ENCODE measurements around the gene RAET1E.
A peak's percentile ranks its signal among the peaks of the same experiment; 100 is the strongest.
"Not testable (repeated sequence)": the region's sequence is repeated elsewhere in the genome, so short reads cannot be mapped to it uniquely, and the experiment has no call there.

The RAET1E gene

DNA sequence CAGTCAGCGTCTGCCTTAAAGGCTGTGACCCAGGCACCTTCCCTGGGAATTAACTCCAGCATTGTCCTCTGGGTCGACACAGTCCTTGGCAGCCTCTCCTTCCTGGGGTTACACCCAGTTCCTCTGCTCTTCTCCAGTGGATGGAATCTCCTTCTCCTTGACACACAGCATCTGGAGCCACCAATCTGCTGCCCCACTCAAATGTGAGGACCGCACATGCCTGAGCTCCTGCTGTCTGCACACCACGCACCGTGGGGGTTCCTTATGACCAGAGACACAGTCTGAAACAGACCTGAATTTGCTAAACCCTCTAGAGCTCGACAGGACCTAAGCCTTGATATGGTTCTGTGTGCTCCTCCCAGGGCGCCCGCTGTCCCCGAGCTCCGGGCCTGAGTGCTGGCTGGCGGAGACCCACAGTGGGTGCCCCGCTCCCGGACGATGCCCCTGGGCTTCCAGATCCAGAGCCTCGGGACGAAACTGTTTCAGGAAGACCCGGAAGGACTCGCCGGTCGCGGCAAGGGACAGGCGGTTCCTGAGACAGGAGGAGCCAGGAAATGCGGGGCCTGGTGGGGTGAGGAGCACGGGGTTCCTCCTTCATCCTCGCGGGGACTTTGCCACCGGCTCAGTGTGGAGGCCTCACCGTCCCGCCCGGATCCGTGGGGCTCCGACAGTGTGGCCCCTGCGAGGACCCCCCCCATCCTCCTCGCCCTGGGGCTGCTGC, 27.5 kb upstream of the RAET1E start:
- DNase-seq (ENCODE audit: low read depth) = peak; percentile 54
- H3K4me3 ChIP-seq (ENCODE audit: low read depth, low read length) = peak overlapping the region; percentile 66
- TF ChIP-seq, protein P1, sequence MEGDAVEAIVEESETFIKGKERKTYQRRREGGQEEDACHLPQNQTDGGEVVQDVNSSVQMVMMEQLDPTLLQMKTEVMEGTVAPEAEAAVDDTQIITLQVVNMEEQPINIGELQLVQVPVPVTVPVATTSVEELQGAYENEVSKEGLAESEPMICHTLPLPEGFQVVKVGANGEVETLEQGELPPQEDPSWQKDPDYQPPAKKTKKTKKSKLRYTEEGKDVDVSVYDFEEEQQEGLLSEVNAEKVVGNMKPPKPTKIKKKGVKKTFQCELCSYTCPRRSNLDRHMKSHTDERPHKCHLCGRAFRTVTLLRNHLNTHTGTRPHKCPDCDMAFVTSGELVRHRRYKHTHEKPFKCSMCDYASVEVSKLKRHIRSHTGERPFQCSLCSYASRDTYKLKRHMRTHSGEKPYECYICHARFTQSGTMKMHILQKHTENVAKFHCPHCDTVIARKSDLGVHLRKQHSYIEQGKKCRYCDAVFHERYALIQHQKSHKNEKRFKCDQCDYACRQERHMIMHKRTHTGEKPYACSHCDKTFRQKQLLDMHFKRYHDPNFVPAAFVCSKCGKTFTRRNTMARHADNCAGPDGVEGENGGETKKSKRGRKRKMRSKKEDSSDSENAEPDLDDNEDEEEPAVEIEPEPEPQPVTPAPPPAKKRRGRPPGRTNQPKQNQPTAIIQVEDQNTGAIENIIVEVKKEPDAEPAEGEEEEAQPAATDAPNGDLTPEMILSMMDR (conservative IDR thresholded peaks at IDR 0.05; ENCODE audit: low read depth, low read length) = no peak

DNA sequence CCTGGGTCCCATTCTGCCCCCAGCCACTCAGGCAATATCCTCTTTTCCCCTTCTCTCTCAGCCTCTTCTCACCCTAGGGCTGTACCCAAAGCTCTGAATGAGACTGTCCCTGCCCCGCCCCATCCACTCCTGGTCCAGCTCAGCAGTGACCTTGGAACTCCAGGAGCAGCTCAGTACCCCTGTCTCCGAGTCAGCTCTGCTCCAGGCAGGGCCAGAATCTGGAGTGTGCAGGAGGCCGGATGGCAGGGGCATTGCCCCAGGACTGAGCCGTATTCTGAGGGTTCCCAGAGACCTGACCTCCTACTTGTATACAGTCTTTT, 27.0 kb upstream of the RAET1E start:
- no peak for DNase-seq (ENCODE audit: low read depth)
- TF ChIP-seq, protein P1 (conservative IDR thresholded peaks at IDR 0.05; ENCODE audit: low read depth, low read length) = no peak
- no peak overlapping the region for H3K4me3 ChIP-seq (ENCODE audit: low read depth, low read length)

DNA sequence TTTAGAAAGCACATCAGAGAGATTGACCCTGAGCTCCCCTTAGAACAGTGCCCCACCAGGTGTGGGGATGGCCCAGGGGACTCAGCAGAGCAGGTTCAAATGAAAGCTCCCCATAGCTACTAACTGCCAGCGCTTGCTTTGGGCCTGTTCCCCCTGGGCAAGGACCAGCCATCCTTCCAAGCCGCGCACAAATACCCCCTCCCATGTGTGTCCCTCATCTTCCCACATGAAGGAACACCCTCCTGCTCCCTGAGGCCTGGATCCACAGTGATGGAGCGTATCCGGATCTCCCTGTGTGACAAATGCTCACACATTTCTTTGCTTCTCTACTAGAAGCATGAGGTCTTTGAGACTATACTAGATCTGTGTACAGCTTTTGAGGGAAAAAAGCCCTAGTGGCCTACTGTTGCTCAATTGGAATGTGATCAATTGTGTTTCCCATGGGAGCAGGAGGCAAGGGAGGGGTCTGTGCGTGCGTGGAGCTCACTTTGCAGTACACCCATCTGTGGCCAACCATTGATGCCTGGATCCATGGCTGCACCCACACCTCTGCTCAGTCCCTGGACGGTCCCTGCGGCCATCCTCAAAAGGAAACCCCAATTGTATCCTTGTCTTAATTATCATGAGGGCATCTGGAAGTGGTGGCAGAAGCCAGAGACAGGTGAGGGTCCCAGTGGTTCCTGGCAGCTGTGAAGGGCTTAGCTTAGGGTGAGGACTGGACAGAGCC, 26.5 kb upstream of the RAET1E start:
- H3K4me3 ChIP-seq (ENCODE audit: low read depth, low read length) = no peak overlapping the region
- TF ChIP-seq, protein P1 (conservative IDR thresholded peaks at IDR 0.05; ENCODE audit: low read depth, low read length) = no peak
- DNase-seq (ENCODE audit: low read depth) = no peak

DNA sequence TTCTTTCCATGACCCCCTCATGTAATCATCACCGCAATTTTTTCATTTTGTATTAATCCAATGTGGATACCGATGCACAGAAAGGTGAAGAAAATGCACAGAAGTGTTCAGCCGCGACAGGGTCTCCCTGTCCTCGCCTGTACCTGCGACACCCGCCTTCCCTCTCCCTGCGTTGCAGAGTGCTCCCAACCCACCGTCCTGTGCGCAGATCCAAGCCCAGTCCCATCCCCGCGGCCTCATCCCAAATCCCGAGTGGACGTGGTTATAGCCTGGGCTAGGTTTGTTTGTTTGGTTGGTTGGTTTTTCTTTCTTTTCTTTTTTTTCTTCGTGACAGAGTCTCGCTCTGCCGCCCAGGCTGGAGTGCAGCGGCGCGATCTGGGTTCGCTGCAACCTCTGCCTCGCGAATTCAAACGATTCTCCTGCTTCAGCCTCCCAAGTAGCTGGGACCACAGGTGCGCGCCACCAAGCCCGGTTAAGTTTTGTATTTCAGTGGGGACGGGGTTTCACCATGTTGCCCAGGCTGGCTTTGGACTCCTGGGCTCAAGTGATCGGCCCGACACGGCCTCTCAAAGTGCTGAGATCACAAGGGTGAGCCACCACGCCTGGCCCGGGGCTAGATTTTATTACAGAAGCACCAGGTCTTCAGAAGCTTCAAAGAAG, 25.5 kb upstream of the RAET1E start:
- H3K4me3 ChIP-seq (ENCODE audit: low read depth, low read length) = peak overlapping the region; percentile 68
- TF ChIP-seq, protein P1 (conservative IDR thresholded peaks at IDR 0.05; ENCODE audit: low read depth, low read length) = no peak
- DNase-seq (ENCODE audit: low read depth) = no peak

DNA sequence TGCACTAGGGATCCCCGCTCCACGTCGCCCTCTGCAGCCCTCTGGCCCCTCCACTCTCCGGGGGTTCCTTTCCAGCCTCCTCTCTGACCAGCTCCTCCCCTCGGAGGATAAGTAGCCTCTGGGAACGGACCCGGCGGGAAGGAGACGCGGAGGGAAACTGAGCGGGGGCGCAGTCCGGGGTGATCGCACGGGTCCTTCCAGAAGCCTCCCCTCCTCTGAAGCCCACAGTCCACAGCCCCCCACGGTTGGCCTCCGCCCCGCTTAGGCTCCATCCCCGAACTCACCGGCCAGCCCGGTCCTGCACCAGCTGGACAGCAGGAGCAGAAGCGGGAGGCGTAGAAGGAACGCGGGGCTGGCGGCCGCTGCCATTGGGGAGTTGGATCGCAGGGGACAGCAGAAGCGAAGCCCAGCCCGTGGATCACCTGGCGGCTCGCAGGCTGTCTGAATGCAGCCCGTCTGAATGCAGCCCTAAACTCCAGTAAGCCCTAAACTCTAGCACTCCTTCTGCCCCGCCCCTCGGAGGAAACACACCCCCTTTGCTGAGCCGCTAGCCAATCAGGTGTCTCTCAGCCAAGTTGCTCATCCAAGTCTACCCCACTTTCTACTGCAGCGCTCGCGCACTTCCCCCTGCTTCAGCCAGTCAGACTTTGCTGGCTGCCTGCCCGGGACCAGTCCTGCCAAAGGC, 24.9 kb upstream of the RAET1E start, which contains the start of gene RAET1G:
Gene RAET1G, minus strand, starts transcription at position 480 of the 685 bp plus-strand sequence. Its CDS starts 111 bp downstream, at position 369.
- TF ChIP-seq, protein P1 (conservative IDR thresholded peaks at IDR 0.05; ENCODE audit: low read depth, low read length) = no peak
- H3K4me3 ChIP-seq (ENCODE audit: low read depth, low read length) = peak within 1 kb of the TSS; percentile 68

DNA sequence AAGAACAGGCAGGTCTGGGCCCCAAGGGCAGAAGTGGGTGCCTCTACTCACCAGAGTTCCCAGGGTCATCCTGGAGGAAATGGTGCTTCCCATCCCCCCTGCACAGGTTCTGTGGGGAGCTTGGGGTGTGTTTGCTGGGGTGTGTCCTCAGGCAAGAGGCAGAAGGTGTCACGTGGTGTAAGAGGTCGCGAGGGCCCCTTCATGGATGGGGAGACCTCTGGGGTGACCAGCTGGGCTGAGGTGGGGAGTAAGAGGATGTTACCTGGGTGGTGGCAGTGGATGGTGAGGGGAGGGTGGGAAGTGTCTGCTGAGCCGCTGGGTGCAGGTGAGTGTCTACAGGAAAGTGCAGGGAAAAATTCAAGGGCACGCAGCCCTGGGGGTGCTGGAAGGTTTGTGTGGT, 24.2 kb upstream of the RAET1E start:
- H3K4me3 ChIP-seq (ENCODE audit: low read depth, low read length); DNase-seq (ENCODE audit: low read depth): not testable (repeated sequence)

More for the DNA sequence above, 24.9 kb upstream of the RAET1E start, which contains the start of gene RAET1G:
- peak; percentile 97 for DNase-seq (ENCODE audit: low read depth)

DNA sequence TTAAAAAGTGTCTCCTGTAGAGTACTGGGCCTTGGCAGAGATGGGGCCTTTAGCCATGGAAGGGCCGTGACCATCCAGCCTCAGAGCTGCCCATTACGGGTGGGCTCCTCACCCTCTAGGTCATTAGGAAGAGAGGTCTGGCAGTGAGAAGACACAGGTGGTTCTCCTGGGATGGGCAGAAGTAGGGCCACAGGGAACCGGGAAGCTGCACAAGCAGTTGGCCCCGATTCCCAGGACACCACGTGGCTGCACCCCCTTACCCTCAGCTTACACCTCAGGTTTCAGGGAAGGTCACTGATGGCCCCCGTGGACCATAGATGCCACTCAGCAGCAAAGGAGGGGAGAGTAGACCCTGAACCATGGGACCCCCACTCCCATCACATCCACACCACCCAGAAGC, 23.4 kb upstream of the RAET1E start:
- no peak for DNase-seq (ENCODE audit: low read depth)
- TF ChIP-seq, protein P1 (conservative IDR thresholded peaks at IDR 0.05; ENCODE audit: low read depth, low read length) = no peak
- H3K4me3 ChIP-seq (ENCODE audit: low read depth, low read length) = no peak overlapping the region

All from choroid plexus epithelial cell (primary cell).